HG02884 (cell line): ENCODE data around the gene SFPQ.
"Not testable (repeated sequence)": the region's sequence is repeated elsewhere in the genome, so short reads cannot be mapped to it uniquely, and the experiment has no call there.

Experiments used
- ATAC-seq: cut with Tn5 transposase; IDR thresholded peaks from one replicate; pipeline ENCODE4 v1.9.1; 2021; ENCODE audit warnings: mild to moderate bottlenecking, moderate library complexity; ENCODE audit not compliant: unreplicated experiment

Gene SFPQ

GRCh38 chr1:35192853-35193664 is at the start of gene SFPQ:
Gene SFPQ, minus strand, starts transcription at chr1:35193145. Its CDS starts 96 bp downstream, at chr1:35193049.
- peak; percentile 85 for ATAC-seq

DNA sequence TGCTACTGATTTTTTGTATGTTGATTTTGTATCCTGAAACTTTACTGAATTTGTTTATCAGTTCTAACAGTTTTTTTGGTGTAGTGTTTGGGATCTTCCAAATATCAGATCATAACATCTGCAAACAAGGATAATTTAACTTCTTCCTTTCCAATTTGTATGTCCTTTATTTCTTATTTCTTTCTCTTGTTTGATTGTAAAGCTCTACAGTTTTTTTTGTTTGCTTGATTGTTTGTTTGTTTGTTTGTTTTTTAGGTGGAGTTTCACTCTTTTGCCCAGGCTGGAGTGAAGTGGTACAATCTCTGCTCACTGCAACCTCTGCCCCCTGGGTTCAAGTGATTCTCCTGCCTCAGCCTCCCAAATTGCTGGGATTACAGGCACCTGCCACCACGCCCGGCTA is 43.8 kb upstream of the SFPQ start:
- ATAC-seq = not testable (repeated sequence)

- ATAC-seq = no peak
Measured at GRCh38 chr1:35231287-35231686, 38.3 kb upstream of the SFPQ start.

DNA sequence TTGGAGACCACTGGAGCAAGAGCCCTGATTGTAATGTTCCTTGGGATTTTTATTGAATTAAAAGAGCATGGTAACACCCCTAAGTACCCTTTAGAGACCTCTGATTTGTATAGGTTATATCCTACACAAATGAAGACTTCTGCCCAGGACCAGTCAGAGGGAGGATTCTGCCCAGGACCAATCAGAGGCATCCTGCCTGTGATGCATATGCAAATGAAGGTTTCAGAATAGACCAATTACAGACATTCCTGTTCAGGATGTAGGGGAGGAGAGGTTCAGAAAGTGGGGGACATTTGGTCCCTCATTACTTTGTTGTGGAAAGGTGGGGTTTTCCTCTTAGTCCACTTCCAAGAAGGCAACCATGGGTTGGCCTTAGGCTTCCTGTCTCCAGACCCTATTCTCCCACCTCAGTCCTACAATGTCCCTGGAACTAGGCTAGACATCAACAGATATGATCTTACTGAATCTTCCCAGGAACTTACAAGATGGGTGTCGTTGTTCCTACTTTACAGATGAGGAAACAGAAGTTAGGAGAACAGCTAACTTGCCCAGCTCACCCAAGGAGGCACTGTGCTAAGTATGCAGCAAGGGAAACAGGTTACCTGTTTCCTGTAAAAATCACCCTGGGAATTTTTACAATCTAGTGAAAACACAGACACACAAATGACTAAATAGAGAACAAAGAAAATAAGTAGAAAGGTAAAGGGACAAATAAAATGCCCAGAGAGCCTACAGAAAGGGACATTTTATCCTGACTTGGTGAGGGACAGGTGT is 36.8 kb upstream of the SFPQ start:
- ATAC-seq = no peak

- ATAC-seq = no peak
Measured at GRCh38 chr1:35226546-35226945, 33.6 kb upstream of the SFPQ start.

- no peak for ATAC-seq
Measured at GRCh38 chr1:35223084-35223630, 30.2 kb upstream of the SFPQ start.

GRCh38 chr1:35222322-35223083 is 29.6 kb upstream of the SFPQ start:
- ATAC-seq = no peak

- ATAC-seq = no peak
Measured at GRCh38 chr1:35220976-35221375, 28.0 kb upstream of the SFPQ start.

- ATAC-seq = no peak
Measured at GRCh38 chr1:35215346-35215745, 22.4 kb upstream of the SFPQ start.

GRCh38 chr1:35211120-35211414 is 18.1 kb upstream of the SFPQ start:
- ATAC-seq = no peak

GRCh38 chr1:35210321-35211119 is 17.6 kb upstream of the SFPQ start:
- ATAC-seq = no peak

DNA sequence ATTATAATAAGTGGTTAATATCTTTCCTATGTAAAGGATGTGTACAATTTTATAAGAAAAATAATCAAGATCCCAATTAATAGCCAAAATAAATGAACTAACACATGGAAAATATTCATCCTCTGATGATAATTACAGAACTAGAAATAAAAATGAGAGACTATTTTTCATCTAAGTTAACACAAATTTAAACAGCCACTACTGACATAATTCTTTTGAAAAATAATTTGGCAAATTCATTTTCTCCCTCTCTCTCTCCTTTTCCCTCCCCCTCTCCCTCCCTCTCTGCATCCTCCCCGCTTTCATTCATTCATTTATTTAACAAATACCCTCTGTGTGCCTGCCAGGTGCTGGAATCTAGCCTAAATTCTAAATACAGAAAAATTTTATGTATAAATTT is 10.3 kb upstream of the SFPQ start:
- no peak for ATAC-seq

GRCh38 chr1:35202048-35202719 is 9.2 kb upstream of the SFPQ start:
- ATAC-seq = no peak

GRCh38 chr1:35201631-35202030 is 8.7 kb upstream of the SFPQ start:
- ATAC-seq = no peak

DNA sequence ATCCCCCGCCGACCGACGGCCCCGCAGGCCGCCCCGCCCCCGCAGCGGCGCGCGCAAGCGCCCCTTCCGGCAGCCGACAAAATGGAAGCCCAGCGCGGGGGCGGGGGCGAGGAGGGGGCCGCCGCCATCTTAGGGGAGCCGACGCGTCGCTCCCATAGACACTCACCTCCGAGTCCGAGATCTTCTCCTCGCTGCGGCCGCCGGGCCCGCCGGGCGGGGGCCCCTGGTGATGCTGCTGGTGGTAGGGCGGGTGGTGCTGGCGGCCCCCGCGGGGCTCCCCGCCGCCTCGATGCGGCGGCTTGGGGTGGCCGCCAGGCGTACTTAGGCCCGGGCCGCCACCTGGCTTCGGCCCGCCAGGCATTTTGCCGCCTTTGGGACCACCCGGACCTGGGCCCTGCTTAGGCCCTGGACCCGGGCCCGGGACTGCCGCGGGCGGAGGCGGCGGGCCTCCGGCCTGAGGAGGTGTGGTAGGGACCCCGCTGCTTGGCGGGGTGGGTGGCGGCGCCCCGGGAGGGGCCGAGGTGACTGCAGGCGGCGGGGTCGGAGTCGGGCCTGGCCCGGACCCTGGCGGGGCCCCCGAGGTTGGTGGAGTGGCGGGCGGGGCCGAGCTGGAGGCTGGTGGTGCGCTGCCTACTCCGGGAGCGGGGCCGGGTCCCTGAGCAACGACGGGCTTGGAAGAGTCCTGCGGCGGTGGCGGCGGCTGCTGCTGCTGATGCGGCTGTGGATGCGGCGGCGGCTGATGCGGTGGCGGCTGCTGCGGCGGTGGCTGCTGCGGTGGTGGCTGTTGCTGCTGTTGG is 691 bp downstream of the SFPQ start:
- ATAC-seq = peak; percentile 45

GRCh38 chr1:35191429-35192055 is 1.4 kb downstream of the SFPQ start:
- ATAC-seq = no peak

DNA sequence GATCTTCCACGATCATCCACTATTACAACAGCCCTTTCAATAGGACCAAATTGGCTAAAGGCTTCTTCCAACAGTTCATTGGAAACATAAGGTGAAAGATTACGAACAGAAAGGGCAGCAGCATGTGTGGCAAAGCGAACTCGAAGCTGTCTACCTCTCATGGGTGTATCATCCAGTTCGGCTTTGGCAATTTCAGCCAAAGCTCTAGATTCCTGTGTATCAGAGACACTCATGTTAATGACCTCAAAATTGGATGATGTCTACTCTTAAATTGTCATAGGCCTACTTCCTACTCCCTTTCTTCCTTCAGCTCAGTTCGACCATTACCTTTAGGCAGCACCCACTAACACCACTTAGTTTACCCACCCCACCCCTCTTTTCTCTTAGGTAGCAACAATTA is 2.2 kb downstream of the SFPQ start:
- no peak for ATAC-seq

- ATAC-seq = no peak
Measured at GRCh38 chr1:35188578-35189392, 4.2 kb downstream of the SFPQ start.
